SK-N-SH (cell line): ENCODE data around the gene NRDE2. TPM values are rescaled to one million over a fixed set of nuclear protein-coding genes. Genes with fewer than 3 reads are reported as not detected.

Source experiments
- CTCF ChIA-PET: fragments of 300-600, 350-600 bp; formaldehyde crosslinking; extraction: SDS; loops from one replicate; lab custom pipeline; 2021; lab: Yijun Ruan, JAX
- POLR2A ChIA-PET: fragments of 350-600 bp; sonication (Branson Sonifier 250); formaldehyde crosslinking; extraction: SDS; loops from one replicate; lab custom pipeline; 2020; ENCODE audit warnings: antibody characterized with exemption, inconsistent platforms; lab: Yijun Ruan, JAX
- DNase-seq: peaks from one replicate; pipeline ENCODE4 v3.0.0; 2012
- H2AFZ ChIP-seq: fragments of 200-600 bp; sonication (generic); 2 replicates; pipeline ENCODE4 v1.8.1; 2016; ENCODE audit warnings: antibody characterized with exemption, mild to moderate bottlenecking, low read depth
- H3F3A ChIP-seq: fragments of 200-600 bp; sonication (generic); replicated peaks from 2 replicates; pipeline ENCODE3; 2016; ENCODE audit warnings: antibody characterized with exemption, mild to moderate bottlenecking; ENCODE audit not compliant: insufficient read depth
- H3K27ac ChIP-seq, 2 experiments: fragments of 200-500 bp in 1 of 2; fragments of 200-600 bp in 1 of 2; sonication (Bioruptor generic) in 1 of 2; sonication (generic), shearing (Covaris generic) in 1 of 2; 2 replicates each; pipeline versions ENCODE4 v1.5.1 to v1.6.1; 2014 to 2016; ENCODE audit warnings: low read depth in 2 of 2, inconsistent platforms in 1 of 2, low read length in 1 of 2, mild to moderate bottlenecking in 1 of 2, mixed read lengths in 1 of 2
- H3K27me3 ChIP-seq: fragments of 200-600 bp; sonication (generic), shearing (Covaris generic); 2 replicates; pipeline ENCODE4 v1.6.1; 2016; ENCODE audit warnings: mixed run types; ENCODE audit not compliant: insufficient read depth
- H3K36me3 ChIP-seq, 2 experiments: fragments of 200-500 bp in 1 of 2; fragments of 200-600 bp in 1 of 2; sonication (Bioruptor generic) in 1 of 2; sonication (generic) in 1 of 2; replicated peaks in 1 of 2; 2 replicates each; pipeline versions ENCODE3 to v1.5.1; 2014 to 2016; ENCODE audit warnings: low read length in 1 of 2, mild to moderate bottlenecking in 1 of 2; ENCODE audit not compliant: insufficient read depth in 2 of 2, control insufficient read depth in 1 of 2
- H3K4me1 ChIP-seq, 2 experiments: fragments of 200-500 bp in 1 of 2; fragments of 200-600 bp in 1 of 2; sonication (Bioruptor generic) in 1 of 2; sonication (generic), shearing (Covaris generic) in 1 of 2; 2 replicates each; pipeline versions ENCODE4 v1.5.1 to v1.6.1; 2014 to 2016; ENCODE audit warnings: low read depth in 1 of 2, low read length in 1 of 2, mixed run types in 1 of 2; ENCODE audit not compliant: insufficient read depth in 2 of 2, control insufficient read depth in 1 of 2
- H3K4me2 ChIP-seq: fragments of 200-600 bp; sonication (generic), shearing (Covaris generic); 2 replicates; pipeline ENCODE4 v1.6.1; 2017; ENCODE audit warnings: mixed run types
- H3K4me3 ChIP-seq, 2 experiments: fragments of 200-500 bp in 1 of 2; fragments of 200-600 bp in 1 of 2; sonication (Bioruptor generic) in 1 of 2; sonication (generic), shearing (Covaris generic) in 1 of 2; 2 replicates each; pipeline versions ENCODE4 v1.5.1 to v1.8.1; 2014 to 2016; ENCODE audit warnings: low read depth in 2 of 2, inconsistent platforms in 1 of 2, low read length in 1 of 2, mild to moderate bottlenecking in 1 of 2, mixed read lengths in 1 of 2, moderate library complexity in 1 of 2
- H3K79me2 ChIP-seq: fragments of 200-600 bp; sonication (generic); 2 replicates; pipeline ENCODE4 v1.8.1; 2017; ENCODE audit warnings: mild to moderate bottlenecking; ENCODE audit not compliant: insufficient read depth
- H3K9ac ChIP-seq: fragments of 200-600 bp; sonication (generic); 2 replicates; pipeline ENCODE4 v1.6.1; 2017; ENCODE audit warnings: mixed run types
- H3K9me2 ChIP-seq: fragments of 200-600 bp; sonication (generic); 2 replicates; pipeline ENCODE4 v1.6.1; 2017; ENCODE audit warnings: mixed run types
- H3K9me3 ChIP-seq: fragments of 200-600 bp; sonication (generic); 2 replicates; pipeline ENCODE4 v1.6.1; 2017; ENCODE audit warnings: mixed run types, mild to moderate bottlenecking, moderate library complexity
- H4K20me1 ChIP-seq: fragments of 200-600 bp; sonication (generic); 2 replicates; pipeline ENCODE4 v1.6.1; 2017; ENCODE audit warnings: mild to moderate bottlenecking, mixed run types; ENCODE audit not compliant: insufficient read depth
- EP300 ChIP-seq, 2 experiments: IDR thresholded peaks; 2 replicates each; pipeline versions ENCODE4 v1.4.0 to v1.6.1; 2012; ENCODE audit warnings: borderline replicate concordance in 1 of 2, low read depth in 1 of 2, low read length in 1 of 2
- EZH2phosphoT487 ChIP-seq: fragments of 200-600 bp; sonication (generic); IDR thresholded peaks from 2 replicates; pipeline ENCODE4 v1.6.1; 2017; ENCODE audit warnings: low read depth, mixed run types, mild to moderate bottlenecking, antibody characterized with exemption, moderate library complexity, borderline replicate concordance
- FOXJ3 ChIP-seq: sonication (generic); formaldehyde crosslinking; IDR thresholded peaks from 2 replicates; pipeline ENCODE4 v1.5.1; 2020; ENCODE audit warnings: mild to moderate bottlenecking, missing genetic modification reagents
- FOXM1 ChIP-seq: IDR thresholded peaks from 2 replicates; pipeline ENCODE4 v1.4.0; 2012; ENCODE audit warnings: low read depth, mild to moderate bottlenecking
- GABPA ChIP-seq: IDR thresholded peaks from 2 replicates; pipeline ENCODE4 v1.4.0; 2012; ENCODE audit warnings: low read depth, mild to moderate bottlenecking
- JUND ChIP-seq: IDR thresholded peaks from 2 replicates; pipeline ENCODE4 v1.4.0; 2012
- MEF2A ChIP-seq: IDR thresholded peaks from 2 replicates; pipeline ENCODE4 v1.4.0; 2012; ENCODE audit warnings: low read depth, borderline replicate concordance
- MXI1 ChIP-seq: IDR thresholded peaks from 2 replicates; pipeline ENCODE4 v1.6.1; 2012; ENCODE audit warnings: mild to moderate bottlenecking, low read depth, low read length, improper control_type of control experiment
- NFIC ChIP-seq: IDR thresholded peaks from 2 replicates; pipeline ENCODE4 v1.4.0; 2012; ENCODE audit warnings: borderline replicate concordance
- RCOR1 ChIP-seq: fragments of 150-350 bp; IDR thresholded peaks from 2 replicates; pipeline ENCODE4 v1.6.1; 2017; ENCODE audit warnings: antibody characterized with exemption, low read length
- RFX5 ChIP-seq: IDR thresholded peaks from 2 replicates; pipeline ENCODE4 v1.6.1; 2012; ENCODE audit warnings: mild to moderate bottlenecking, improper control_type of control experiment, low read length
- RXRA ChIP-seq: IDR thresholded peaks from 2 replicates; pipeline ENCODE4 v1.4.0; 2012; ENCODE audit warnings: low read depth, mild to moderate bottlenecking, borderline replicate concordance
- SMC3 ChIP-seq: IDR thresholded peaks from 2 replicates; pipeline ENCODE4 v1.6.1; 2012; ENCODE audit warnings: low read depth, low read length, improper control_type of control experiment
- TAF1 ChIP-seq: IDR thresholded peaks from 2 replicates; pipeline ENCODE4 v1.6.1; 2012; ENCODE audit warnings: low read depth, mild to moderate bottlenecking, low read length, moderate library complexity, borderline replicate concordance
- TEAD4 ChIP-seq: IDR thresholded peaks from 2 replicates; pipeline ENCODE4 v1.4.0; 2012; ENCODE audit warnings: mild to moderate bottlenecking, borderline replicate concordance; ENCODE audit not compliant: insufficient read depth
- YY1 ChIP-seq: IDR thresholded peaks from 2 replicates; pipeline ENCODE4 v1.4.0; 2012; ENCODE audit warnings: low read depth, mild to moderate bottlenecking
- WGBS: methylation state at CpG from one replicate; pipeline ENCODE4 v1.1.6; 2017; ENCODE audit warnings: low lambda C conversion rate; 5-methylcytosine and 5-hydroxymethylcytosine counted together
- polyA plus RNA-seq, 3 experiments: library from polyadenylated mRNA; depleted of rRNA; stranded (reverse); fragments of >200 nt; gene quantifications; 2 replicates each; pipeline ENCODE4 v1.2.3, GENCODE V29; 2012
- TF ChIP-seq, protein P1 (sequence below): IDR thresholded peaks from 2 replicates; pipeline ENCODE4; 2012
- TF ChIP-seq, protein P2 (sequence below): IDR thresholded peaks from 2 replicates; pipeline ENCODE4 v1.4.0; 2012; ENCODE audit warnings: low read depth, borderline replicate concordance
- TF ChIP-seq, protein P3 (sequence below): IDR thresholded peaks from 2 replicates; pipeline ENCODE4 v1.4.0; 2012; ENCODE audit warnings: low read depth
- TF ChIP-seq, protein P4 (sequence below): fragments of 200-600 bp; sonication (generic); IDR thresholded peaks from 2 replicates; pipeline ENCODE4 v1.6.1; 2017; ENCODE audit warnings: antibody characterized with exemption, mild to moderate bottlenecking, moderate library complexity

Gene NRDE2
- polyA plus RNA-seq, 1 of the 3 experiments (the other 2 are of a cell fraction): 11.3 TPM

DNA sequence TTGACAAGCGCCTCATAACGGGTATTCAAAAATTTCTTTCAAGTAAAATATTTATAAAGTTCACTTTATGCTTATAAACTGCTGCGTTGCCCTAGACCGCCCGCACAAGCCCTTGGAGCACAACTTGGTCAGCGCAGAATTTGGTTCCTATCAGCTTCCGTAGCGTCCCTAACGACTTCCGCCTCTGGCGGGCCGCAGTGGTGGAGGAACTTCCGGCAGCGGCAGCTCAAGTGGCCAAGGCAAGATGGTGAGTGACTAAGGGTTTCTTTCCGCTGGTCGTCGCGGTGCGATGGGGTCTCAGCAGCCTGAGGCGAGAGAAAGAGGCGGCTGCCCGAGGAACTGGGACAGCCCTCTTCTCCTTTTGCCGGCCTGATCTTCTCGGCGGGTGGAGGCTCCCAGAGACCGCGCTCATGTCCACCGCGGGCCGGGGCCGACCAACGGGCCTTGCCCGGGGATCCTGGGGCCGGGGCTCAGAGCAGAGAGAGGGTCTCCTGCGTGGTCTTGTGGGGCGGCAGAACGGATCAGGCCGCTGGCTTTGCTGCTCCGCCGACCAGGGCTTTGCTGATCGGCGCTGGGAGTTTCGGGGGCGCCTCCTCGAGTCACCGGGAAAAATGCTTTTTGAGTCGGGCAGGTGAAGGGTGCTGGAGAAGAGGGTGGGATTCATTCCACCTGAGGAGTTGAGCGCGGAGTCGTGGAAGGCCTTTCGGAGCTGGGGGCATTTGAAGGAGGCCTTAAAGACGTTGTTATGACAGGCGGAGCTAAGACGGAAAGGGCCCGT lies 75.2 kb downstream of the NRDE2 start, which contains the start of gene PSMC1 (continued):
- TF ChIP-seq, protein P1, sequence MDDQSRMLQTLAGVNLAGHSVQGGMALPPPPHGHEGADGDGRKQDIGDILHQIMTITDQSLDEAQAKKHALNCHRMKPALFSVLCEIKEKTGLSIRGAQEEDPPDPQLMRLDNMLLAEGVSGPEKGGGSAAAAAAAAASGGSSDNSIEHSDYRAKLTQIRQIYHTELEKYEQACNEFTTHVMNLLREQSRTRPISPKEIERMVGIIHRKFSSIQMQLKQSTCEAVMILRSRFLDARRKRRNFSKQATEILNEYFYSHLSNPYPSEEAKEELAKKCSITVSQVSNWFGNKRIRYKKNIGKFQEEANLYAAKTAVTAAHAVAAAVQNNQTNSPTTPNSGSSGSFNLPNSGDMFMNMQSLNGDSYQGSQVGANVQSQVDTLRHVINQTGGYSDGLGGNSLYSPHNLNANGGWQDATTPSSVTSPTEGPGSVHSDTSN: 0 out of 2 replicates have a peak, but pooled peaks have one; percentile 4
- TF ChIP-seq, protein P2, sequence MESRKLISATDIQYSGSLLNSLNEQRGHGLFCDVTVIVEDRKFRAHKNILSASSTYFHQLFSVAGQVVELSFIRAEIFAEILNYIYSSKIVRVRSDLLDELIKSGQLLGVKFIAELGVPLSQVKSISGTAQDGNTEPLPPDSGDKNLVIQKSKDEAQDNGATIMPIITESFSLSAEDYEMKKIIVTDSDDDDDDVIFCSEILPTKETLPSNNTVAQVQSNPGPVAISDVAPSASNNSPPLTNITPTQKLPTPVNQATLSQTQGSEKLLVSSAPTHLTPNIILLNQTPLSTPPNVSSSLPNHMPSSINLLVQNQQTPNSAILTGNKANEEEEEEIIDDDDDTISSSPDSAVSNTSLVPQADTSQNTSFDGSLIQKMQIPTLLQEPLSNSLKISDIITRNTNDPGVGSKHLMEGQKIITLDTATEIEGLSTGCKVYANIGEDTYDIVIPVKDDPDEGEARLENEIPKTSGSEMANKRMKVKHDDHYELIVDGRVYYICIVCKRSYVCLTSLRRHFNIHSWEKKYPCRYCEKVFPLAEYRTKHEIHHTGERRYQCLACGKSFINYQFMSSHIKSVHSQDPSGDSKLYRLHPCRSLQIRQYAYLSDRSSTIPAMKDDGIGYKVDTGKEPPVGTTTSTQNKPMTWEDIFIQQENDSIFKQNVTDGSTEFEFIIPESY: no peak
- TF ChIP-seq FOXM1: no peak
- TF ChIP-seq, protein P3, sequence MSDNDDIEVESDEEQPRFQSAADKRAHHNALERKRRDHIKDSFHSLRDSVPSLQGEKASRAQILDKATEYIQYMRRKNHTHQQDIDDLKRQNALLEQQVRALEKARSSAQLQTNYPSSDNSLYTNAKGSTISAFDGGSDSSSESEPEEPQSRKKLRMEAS: peak; percentile 87
- no peak for TF ChIP-seq MEF2A
- no peak for TF ChIP-seq RFX5

DNA sequence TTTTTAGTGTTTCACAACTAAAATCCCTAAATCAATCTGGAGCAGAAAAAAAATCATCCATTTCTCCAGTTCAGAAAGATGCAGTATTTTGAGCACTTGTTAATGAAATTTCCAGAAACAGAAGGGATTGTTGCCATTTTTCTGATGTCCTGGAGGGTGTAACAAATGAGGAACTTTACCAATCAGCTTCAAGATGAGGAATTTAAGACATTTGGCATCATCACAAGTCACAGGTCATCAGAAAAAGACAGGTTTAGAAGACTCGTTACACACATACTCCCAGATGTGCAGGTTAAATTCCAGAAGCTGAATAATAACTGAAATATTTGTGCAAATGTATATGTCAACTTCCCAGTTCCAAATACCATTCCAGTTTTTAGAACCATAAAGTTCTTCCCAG lies 75.9 kb downstream of the NRDE2 start:
- no peak for DNase-seq
- Histone ChIP-seq H3K27ac (peak overlapping the region in 1 of 2 experiments; percentile 82; a peak in 1 of 4 replicates), H3K4me3 (peak overlapping the region; percentile 83 to 84; a peak in 3 of 4 replicates), H3F3A (peaks cover 3% of the 10 kb centered on the region), H4K20me1 (peaks cover 12% of the 10 kb centered on the region), H3K4me1 (peaks cover 0 to 2% of the 10 kb centered on the region in 2 experiments; a peak in 2 of 4 replicates), H3K27me3 (no peaks in the 10 kb centered on the region)
- POLR2A ChIA-PET: interaction anchor here (0.7 to 1.5 kb wide), 3 partner anchors 10 to 606 kb away, joined by 3 to 4 read pairs (median 3); no protein-coding TSS in a partner anchor
- no peak for TF ChIP-seq MEF2A
- TF ChIP-seq RCOR1: no peak
- TF ChIP-seq, all 33 proteins: peak for 0
- Histone ChIP-seq H3K9me3 (no peaks in the 10 kb centered on the region), H2AFZ (peak overlapping the region; percentile 99), H3K79me2 (peaks cover 50% of the 10 kb centered on the region), H3K36me3 (peaks cover 15 to 31% of the 10 kb centered on the region in 2 experiments), H3K4me2 (peak overlapping the region; percentile 68), H3K9ac (peak overlapping the region; percentile 98; the same call in 1 of the 2 replicates), H3K9me2 (no peaks in the 10 kb centered on the region)
- CTCF ChIA-PET: interaction anchor here (0.7 to 3.4 kb wide), 4 partner anchors 10 to 283 kb away, joined by 3 to 15 read pairs (median 4); no protein-coding TSS in a partner anchor
- 100% methylated on average over 1 of the region's 1 CpG for WGBS

DNA sequence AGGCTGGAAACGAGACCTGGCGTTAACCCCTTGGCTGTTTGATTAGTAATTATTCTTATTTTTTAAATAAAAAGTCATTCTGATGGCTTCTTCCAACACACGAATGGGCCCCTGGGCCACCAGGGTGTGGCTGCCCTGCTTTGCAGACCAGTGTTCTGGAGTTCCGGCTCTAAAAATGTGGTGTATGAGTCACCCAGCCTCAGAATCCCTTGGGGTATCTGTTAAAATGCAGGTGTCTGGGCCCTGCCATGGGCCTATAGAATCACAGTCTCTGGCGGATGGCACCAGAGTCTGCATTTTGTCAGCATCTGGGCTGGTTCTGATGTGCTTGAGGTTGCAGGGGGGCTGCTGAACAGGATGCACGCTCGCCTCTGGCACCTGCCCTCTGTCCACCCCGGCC lies 77.9 kb downstream of the NRDE2 start:
- Histone ChIP-seq H4K20me1 (peaks cover 10% of the 10 kb centered on the region), H2AFZ (no peak overlapping the region), H3K9me2 (no peaks in the 10 kb centered on the region), H3K4me1 (peaks cover 0 to 2% of the 10 kb centered on the region in 2 experiments; a peak in 2 of 4 replicates), H3K9ac (no peak overlapping the region), H3K36me3 (peaks cover 1 to 13% of the 10 kb centered on the region in 2 experiments), H3K79me2 (peaks cover 32% of the 10 kb centered on the region), H3K4me3 (no peak overlapping the region), H3K27me3 (no peaks in the 10 kb centered on the region), H3K27ac (no peak overlapping the region), H3K9me3 (no peaks in the 10 kb centered on the region), H3K4me2 (no peak overlapping the region), H3F3A (no peaks in the 10 kb centered on the region)
- CTCF ChIA-PET: interaction anchor here (1.1 kb wide), 1 partner anchor 295 kb away, joined by 3 read pairs; no protein-coding TSS in a partner anchor
- POLR2A ChIA-PET: no interaction called here
- no peak for DNase-seq
- no peak for TF ChIP-seq FOXJ3 (CRISPR knock-in tag)
- TF ChIP-seq NFIC: no peak
- no peak for TF ChIP-seq TEAD4
- TF ChIP-seq SMC3: no peak
- TF ChIP-seq YY1: no peak
- TF ChIP-seq TAF1: no peak
- TF ChIP-seq, protein P4, sequence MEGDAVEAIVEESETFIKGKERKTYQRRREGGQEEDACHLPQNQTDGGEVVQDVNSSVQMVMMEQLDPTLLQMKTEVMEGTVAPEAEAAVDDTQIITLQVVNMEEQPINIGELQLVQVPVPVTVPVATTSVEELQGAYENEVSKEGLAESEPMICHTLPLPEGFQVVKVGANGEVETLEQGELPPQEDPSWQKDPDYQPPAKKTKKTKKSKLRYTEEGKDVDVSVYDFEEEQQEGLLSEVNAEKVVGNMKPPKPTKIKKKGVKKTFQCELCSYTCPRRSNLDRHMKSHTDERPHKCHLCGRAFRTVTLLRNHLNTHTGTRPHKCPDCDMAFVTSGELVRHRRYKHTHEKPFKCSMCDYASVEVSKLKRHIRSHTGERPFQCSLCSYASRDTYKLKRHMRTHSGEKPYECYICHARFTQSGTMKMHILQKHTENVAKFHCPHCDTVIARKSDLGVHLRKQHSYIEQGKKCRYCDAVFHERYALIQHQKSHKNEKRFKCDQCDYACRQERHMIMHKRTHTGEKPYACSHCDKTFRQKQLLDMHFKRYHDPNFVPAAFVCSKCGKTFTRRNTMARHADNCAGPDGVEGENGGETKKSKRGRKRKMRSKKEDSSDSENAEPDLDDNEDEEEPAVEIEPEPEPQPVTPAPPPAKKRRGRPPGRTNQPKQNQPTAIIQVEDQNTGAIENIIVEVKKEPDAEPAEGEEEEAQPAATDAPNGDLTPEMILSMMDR: no peak
- no peak for TF ChIP-seq RXRA
- no peak for TF ChIP-seq EP300 (IDR thresholded peaks at IDR 0.05; ENCODE audit: borderline replicate concordance in 1 of 2, low read depth in 1 of 2, low read length in 1 of 2)
- no peak for TF ChIP-seq RFX5
- no peak for TF ChIP-seq MXI1
- no peak for TF ChIP-seq JUND
- no peak for TF ChIP-seq MEF2A
- no peak for TF ChIP-seq GABPA
- no peak for TF ChIP-seq EZH2phosphoT487
- WGBS: 59% methylated on average over 7 of the region's 8 CpGs
